OCI-LY1 (cell line): ENCODE measurements around the gene KBTBD6.

Experiments
- EZH2 ChIP-seq: fragments of 200-600 bp; sonication (generic), shearing (Covaris generic); IDR thresholded peaks from 2 replicates; pipeline ENCODE4 v1.8.0; 2017; ENCODE audit warnings: borderline replicate concordance, mixed run types, mild to moderate bottlenecking, antibody characterized with exemption, low read length, moderate library complexity, mixed read lengths
- TF ChIP-seq, protein P1 (sequence below): fragments of 200-600 bp; sonication (generic), shearing (Covaris generic); IDR thresholded peaks from 2 replicates; pipeline ENCODE4 v1.5.1; 2017; ENCODE audit warnings: mild to moderate bottlenecking, antibody characterized with exemption, low read length, moderate library complexity, mixed read lengths

DNA sequence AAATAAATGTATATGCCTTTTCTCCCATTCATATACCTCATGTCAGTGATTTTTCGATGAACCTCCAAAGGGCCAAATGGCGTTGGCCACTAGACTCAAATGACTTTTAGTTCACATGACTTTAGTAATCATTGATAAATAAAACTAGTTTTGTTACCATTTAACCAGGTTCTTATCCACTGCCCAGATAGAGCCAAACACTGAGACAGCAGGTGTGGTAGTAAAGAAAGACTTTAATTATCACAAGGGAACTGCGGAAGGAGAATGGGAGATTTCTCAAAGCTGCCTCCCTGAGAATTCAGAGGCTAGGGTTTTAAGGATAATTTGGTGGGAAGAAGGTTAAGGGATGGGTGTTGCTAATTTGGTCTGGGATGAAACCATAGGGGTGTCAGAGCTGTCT lies 19.4 kb upstream of the KBTBD6 start:
- TF ChIP-seq, protein P1, sequence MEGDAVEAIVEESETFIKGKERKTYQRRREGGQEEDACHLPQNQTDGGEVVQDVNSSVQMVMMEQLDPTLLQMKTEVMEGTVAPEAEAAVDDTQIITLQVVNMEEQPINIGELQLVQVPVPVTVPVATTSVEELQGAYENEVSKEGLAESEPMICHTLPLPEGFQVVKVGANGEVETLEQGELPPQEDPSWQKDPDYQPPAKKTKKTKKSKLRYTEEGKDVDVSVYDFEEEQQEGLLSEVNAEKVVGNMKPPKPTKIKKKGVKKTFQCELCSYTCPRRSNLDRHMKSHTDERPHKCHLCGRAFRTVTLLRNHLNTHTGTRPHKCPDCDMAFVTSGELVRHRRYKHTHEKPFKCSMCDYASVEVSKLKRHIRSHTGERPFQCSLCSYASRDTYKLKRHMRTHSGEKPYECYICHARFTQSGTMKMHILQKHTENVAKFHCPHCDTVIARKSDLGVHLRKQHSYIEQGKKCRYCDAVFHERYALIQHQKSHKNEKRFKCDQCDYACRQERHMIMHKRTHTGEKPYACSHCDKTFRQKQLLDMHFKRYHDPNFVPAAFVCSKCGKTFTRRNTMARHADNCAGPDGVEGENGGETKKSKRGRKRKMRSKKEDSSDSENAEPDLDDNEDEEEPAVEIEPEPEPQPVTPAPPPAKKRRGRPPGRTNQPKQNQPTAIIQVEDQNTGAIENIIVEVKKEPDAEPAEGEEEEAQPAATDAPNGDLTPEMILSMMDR, result no peak
- TF ChIP-seq EZH2, result no peak
